ENCODE results near the gene CD226. TPM values are rescaled to one million over a fixed set of nuclear protein-coding genes. Genes with fewer than 3 reads are reported as not detected.
"Not testable (repeated sequence)": the region's sequence is repeated elsewhere in the genome, so short reads cannot be mapped to it uniquely, and the experiment has no call there.

The CD226 gene
- total RNA-seq, 2 experiments from 2014 or later = 83.3 to 95.4 TPM

DNA sequence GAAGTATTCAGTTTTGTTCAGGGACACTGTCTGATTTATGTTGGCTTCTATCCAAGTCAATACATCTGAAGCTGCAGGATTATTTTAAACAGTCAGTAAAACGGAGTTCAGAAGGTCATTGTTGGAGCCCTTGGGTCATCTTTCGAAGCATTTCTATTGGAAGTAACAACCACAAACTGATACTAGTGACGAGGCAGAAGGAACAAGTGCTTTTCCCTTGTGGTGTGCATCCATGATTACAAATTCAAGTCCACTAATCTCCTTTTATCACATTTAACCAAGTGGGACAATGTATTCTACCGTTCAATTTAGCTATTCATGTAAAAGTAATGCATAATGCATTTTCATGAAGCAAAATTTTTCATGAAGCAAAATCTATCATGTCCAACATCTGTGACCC, 76.9 kb downstream of the CD226 start:
- H3K36me3 Mint-ChIP-seq = peaks cover 60% of the 10 kb centered on the region
- H3K4me1 Mint-ChIP-seq = peaks cover 12% of the 10 kb centered on the region
- DNase-seq (no peak), ATAC-seq (no peak)
- H3K4me3 Mint-ChIP-seq = no peak overlapping the region
- H3K27ac Mint-ChIP-seq = no peak overlapping the region
- CTCF ChIA-PET = no interaction called here
- no peaks in the 10 kb centered on the region for H3K27me3 Mint-ChIP-seq
- H3K9me3 Mint-ChIP-seq (ENCODE audit: low read depth) = no peaks in the 10 kb centered on the region

DNA sequence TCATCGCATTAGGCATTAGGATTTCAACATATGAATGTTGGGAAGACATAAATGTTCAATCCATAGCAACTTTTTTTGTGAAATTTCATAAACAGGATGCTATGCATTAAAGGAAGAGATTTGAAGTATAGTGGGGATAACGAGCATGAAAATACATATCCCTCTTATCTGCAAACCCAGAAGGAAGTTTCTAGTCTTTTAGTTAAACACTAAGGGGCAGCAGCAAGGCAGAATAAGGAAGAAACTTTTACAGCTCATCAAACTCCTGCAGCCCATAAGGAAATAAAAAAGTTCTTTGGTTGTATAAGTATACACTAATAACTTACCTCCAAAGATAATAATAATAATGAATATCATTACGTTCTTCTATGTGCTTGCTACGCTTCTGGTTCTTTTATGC, 81.5 kb downstream of the CD226 start:
- H3K27me3 Mint-ChIP-seq = no peaks in the 10 kb centered on the region
- no peak for ATAC-seq
- CTCF ChIA-PET = no interaction called here
- H3K4me1 Mint-ChIP-seq = peaks cover 2% of the 10 kb centered on the region
- H3K27ac Mint-ChIP-seq = no peak overlapping the region
- DNase-seq = no peak
- no peak overlapping the region for H3K4me3 Mint-ChIP-seq
- H3K36me3 Mint-ChIP-seq = peaks cover 66% of the 10 kb centered on the region
- H3K9me3 Mint-ChIP-seq (ENCODE audit: low read depth) = peaks cover 3% of the 10 kb centered on the region

DNA sequence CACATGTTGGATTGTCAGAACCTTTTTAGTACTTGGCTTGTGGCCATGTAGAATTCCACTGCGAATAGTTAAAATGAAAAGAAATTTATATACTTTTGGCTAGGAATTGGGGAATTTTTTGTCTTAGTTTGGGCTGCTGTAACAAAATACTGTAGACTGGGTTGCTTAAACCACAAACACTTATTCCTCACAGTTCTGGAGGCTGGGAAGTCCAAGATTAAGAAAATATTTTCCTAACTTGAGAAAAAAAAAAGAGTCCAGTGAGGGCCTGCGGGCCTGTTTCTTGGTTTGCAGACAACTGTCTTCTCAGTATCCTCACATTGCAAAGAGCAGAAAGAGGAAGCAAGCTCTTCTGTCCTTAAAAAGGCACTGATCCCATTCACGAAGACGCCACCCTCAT, 81.9 kb downstream of the CD226 start:
- CTCF ChIA-PET = no interaction called here
- no peak for DNase-seq
- Mint-ChIP-seq H3K36me3 (peaks cover 62% of the 10 kb centered on the region), H3K4me1 (peaks cover 2% of the 10 kb centered on the region), H3K27me3 (no peaks in the 10 kb centered on the region), H3K27ac (no peak overlapping the region), H3K9me3 (ENCODE audit: low read depth) (peaks cover 3% of the 10 kb centered on the region), H3K4me3 (no peak overlapping the region)
- no peak for ATAC-seq

DNA sequence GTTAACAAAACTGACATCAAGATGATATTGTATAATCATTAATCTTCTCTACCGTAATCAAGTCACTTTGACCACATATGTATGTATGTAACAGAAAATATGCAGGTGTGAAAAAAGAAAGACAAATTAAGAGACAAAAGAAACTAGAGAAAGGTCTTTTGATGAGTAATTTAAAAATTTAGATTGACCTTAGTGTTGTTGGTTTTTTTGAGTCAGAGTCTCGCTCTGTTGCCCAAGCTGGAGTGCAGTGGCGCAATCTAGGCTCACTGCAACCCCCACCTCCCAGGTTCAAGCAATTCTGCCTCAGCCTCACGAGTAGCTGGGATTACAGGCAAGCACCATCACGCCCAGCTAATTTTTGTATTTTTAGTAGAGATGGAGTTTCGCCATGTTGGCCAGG, 82.9 kb downstream of the CD226 start:
- H3K27me3 Mint-ChIP-seq; H3K27ac Mint-ChIP-seq; H3K9me3 Mint-ChIP-seq (ENCODE audit: low read depth); DNase-seq; H3K4me1 Mint-ChIP-seq; CTCF ChIA-PET; ATAC-seq; H3K4me3 Mint-ChIP-seq: not testable (repeated sequence)
- H3K36me3 Mint-ChIP-seq = peaks cover 62% of the 10 kb centered on the region

DNA sequence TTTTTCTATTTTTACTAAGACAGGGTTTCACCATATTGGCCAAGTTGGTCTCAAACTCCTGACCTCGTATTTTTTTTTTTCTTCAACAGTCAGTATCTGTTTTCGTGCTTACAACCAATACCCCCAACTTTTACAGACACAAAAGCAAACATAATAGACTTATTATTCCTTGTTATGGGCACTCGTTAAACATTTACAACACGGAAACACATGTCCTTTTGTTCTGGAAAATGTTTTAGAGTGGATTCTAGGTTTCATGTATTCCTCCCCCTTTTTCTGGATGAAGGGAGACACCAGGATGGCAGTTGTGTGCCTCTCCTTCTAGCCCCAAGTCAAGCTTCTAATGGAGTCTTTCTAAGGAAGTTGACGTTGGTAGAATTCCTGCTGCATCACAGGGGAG, 88.8 kb downstream of the CD226 start:
- ATAC-seq (no peak), DNase-seq (no peak)
- Mint-ChIP-seq H3K36me3 (peaks cover 43% of the 10 kb centered on the region), H3K27ac (no peak overlapping the region), H3K27me3 (no peaks in the 10 kb centered on the region), H3K9me3 (ENCODE audit: low read depth) (no peaks in the 10 kb centered on the region), H3K4me1 (no peaks in the 10 kb centered on the region), H3K4me3 (no peak overlapping the region)
- CTCF ChIA-PET = no interaction called here

DNA sequence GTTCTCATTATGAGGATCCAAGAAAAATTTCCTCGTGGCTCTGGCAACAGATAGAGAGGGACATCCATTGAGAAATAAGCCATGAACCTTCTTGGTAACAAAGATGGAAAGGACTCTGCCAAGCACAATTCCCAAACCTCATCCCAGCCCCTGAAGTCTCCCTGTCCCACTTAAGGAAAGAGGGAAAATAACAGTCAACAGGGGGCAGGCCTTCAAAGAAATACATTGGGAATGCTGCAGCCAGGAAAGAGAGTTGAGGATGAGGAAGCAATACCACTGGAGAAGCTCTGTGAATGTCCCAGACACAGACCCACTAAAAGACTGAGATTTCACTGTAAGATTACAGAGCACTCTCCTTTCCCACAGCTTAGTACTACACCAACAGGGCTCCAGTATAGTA, 93.2 kb downstream of the CD226 start:
- DNase-seq (no peak), ATAC-seq (no peak)
- CTCF ChIA-PET = no interaction called here
- H3K9me3 Mint-ChIP-seq (ENCODE audit: low read depth) = no peaks in the 10 kb centered on the region
- no peaks in the 10 kb centered on the region for H3K4me1 Mint-ChIP-seq
- H3K27me3 Mint-ChIP-seq = no peaks in the 10 kb centered on the region
- peaks cover 36% of the 10 kb centered on the region for H3K36me3 Mint-ChIP-seq
- H3K4me3 Mint-ChIP-seq = no peak overlapping the region
- H3K27ac Mint-ChIP-seq = no peak overlapping the region

DNA sequence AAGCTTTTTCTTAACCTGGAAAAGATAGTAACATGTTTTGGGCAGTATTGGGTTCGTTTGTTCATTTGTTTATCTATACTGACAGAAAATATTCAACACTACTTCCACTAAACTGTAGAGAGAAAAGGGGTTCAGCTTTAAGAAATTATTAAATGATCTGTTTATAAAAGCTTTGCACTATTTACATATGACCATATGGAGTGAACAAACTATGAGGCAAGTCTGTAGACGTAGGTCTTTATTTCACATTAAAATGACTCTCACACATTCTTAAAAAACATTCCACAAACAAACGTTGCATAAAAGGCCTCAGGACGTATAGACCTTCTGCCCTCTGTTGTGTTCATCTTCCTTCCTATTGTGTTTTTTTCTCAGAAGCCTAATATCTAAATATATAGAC, 94.6 kb downstream of the CD226 start:
- no peak overlapping the region for H3K4me3 Mint-ChIP-seq
- H3K4me1 Mint-ChIP-seq = no peaks in the 10 kb centered on the region
- no peak overlapping the region for H3K27ac Mint-ChIP-seq
- DNase-seq (no peak), ATAC-seq (no peak)
- CTCF ChIA-PET = interaction anchor here (1.1 kb wide), 1 partner anchor 85 kb away, joined by 3 read pairs; no protein-coding TSS in a partner anchor
- no peaks in the 10 kb centered on the region for H3K27me3 Mint-ChIP-seq
- peaks cover 29% of the 10 kb centered on the region for H3K36me3 Mint-ChIP-seq
- no peaks in the 10 kb centered on the region for H3K9me3 Mint-ChIP-seq (ENCODE audit: low read depth)

DNA sequence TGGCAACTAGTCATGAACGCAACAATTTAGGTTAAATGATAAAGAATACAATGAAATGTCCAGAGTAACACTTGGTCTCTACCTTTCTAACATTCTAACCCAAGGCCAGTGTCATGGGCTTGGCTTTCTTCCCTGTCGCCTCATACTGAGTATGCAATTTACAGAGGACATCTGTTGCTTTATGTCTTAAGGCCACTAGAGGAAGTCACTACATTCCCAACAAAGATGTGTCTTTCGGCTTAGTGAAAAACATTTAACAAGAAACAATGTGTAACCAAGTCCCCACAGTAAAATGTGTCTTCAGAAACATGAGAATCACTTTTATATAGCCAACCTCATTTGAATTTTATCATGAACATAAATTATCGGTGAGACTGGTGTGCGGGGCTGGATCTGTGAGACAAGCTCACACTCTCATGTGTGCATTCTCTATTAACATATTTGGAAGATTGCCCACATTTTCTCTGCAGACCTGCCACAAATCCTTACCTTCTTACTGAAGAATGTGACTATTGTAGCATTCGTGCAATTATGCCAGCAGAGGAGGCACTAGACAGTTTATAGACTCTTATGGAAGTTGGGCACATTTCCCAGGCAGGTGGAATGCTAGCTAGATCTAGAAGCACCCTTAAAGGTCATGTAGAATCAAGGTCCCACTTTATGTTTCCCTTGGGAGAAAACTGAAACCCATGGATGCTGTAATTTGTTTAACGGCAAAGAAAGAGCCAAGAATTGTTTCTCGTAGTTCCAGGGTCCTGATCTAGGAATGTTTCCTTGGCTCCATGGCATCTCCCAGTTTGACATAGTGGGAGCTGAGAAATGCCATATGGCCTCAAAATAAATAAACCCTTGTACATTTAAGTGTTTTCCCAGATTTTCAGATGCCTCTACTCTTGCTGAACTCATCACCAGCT, 101.8 kb downstream of the CD226 start:
- Mint-ChIP-seq H3K27ac (no peak overlapping the region), H3K4me1 (no peaks in the 10 kb centered on the region), H3K4me3 (no peak overlapping the region), H3K9me3 (ENCODE audit: low read depth) (no peaks in the 10 kb centered on the region), H3K36me3 (no peaks in the 10 kb centered on the region), H3K27me3 (no peaks in the 10 kb centered on the region)
- no peak for DNase-seq
- CTCF ChIA-PET = interaction anchor here (0.9 kb wide), 2 partner anchors 53 to 238 kb away, joined by 3 read pairs; no protein-coding TSS in a partner anchor
- no peak for ATAC-seq

DNA sequence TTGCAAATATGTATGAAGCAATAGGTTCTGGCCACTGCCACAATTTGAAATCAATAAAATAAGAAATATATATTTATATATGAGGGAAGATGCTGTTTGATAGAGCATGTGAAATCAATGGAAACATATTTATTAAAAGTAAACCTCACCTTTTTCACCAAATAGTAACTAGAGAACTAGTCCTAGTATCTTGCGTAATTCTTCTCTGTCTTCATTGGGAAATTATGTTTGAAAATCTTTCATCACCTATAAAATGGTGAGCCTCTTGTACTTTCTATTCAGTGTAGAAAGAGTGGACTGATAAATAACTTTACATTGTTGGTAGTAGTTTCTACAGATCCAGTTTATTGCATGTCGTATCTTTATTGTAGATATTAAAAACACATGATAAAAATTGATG, 103.0 kb downstream of the CD226 start:
- DNase-seq (no peak), ATAC-seq (no peak)
- H3K36me3 Mint-ChIP-seq = no peaks in the 10 kb centered on the region
- no peak overlapping the region for H3K4me3 Mint-ChIP-seq
- CTCF ChIA-PET = no interaction called here
- no peaks in the 10 kb centered on the region for H3K4me1 Mint-ChIP-seq
- H3K27me3 Mint-ChIP-seq = no peaks in the 10 kb centered on the region
- H3K27ac Mint-ChIP-seq = no peak overlapping the region
- H3K9me3 Mint-ChIP-seq (ENCODE audit: low read depth) = no peaks in the 10 kb centered on the region

DNA sequence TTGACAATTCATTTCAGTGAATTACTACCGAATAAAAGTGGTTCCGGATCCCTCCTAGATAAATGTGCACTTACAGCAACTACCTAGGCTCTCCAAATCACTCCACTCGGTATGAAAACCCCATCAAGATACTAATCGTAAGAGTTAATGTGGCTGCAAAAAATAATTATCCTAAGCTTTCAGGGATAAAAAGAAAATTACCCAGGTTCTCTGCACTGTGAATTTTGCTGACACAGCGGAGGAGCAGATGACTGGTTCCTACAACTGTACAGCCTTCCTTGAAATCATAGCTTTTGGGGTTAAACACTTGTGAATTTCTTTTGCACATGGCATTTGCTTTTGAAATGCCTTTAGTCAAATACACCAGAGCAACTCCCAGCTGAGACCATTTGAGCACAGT, 104.7 kb downstream of the CD226 start:
- Mint-ChIP-seq H3K27ac (no peak overlapping the region), H3K4me1 (no peaks in the 10 kb centered on the region), H3K4me3 (no peak overlapping the region), H3K36me3 (no peaks in the 10 kb centered on the region), H3K27me3 (no peaks in the 10 kb centered on the region), H3K9me3 (ENCODE audit: low read depth) (no peaks in the 10 kb centered on the region)
- CTCF ChIA-PET = interaction anchor here (0.8 to 0.9 kb wide), 2 partner anchors 65 to 103 kb away, joined by 3 read pairs; no protein-coding TSS in a partner anchor
- ATAC-seq (no peak), DNase-seq (no peak)

DNA sequence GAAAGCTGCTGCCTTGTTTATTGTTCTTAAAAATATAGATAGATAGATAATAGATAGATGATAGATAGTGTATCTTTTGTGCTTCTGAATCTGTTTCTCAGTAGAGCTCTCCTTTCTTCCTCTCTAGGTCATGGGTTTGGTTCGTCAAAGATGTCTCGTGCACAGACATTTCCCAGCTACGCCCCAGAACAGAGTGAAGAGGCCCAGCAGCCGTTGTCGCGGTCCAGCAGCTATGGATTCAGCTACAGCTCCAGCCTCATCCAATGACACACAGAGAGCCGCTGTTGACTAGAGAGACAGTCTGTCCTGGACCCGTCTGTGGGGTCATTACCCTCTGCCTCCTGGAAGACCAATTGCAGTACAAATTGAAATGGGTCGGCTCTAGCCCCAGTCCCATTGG, 106.6 kb downstream of the CD226 start:
- Mint-ChIP-seq H3K4me3 (no peak overlapping the region), H3K27ac (no peak overlapping the region), H3K9me3 (ENCODE audit: low read depth) (no peaks in the 10 kb centered on the region), H3K27me3 (no peaks in the 10 kb centered on the region), H3K36me3 (peaks cover 3% of the 10 kb centered on the region), H3K4me1 (no peaks in the 10 kb centered on the region)
- no peak for DNase-seq
- no peak for ATAC-seq
- CTCF ChIA-PET = interaction anchor here (0.9 kb wide), 1 partner anchor 45 kb away, joined by 3 read pairs; no protein-coding TSS in a partner anchor

DNA sequence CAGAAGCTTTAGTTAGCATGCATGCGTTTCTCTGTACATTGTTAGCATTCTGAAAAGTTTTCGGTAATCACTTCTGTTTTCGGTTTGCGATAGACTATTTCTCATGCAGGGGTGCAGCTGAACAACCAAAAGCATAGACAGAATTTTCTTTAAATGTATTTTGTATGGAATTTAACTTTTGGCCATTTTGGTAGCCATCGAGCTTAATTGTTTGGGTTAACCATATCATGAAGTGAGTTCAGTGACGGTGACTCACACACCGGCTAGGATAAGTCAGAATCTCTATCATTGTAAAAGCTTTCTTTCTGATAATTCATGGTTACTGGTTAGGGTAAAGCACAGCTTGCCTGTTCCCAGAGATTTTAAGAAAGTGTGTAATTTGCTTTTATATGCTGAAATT, 107.2 kb downstream of the CD226 start:
- CTCF ChIA-PET = no interaction called here
- Mint-ChIP-seq H3K36me3 (peaks cover 6% of the 10 kb centered on the region), H3K27me3 (no peaks in the 10 kb centered on the region), H3K4me1 (no peaks in the 10 kb centered on the region), H3K9me3 (ENCODE audit: low read depth) (no peaks in the 10 kb centered on the region), H3K4me3 (no peak overlapping the region), H3K27ac (no peak overlapping the region)
- DNase-seq (no peak), ATAC-seq (no peak)

DNA sequence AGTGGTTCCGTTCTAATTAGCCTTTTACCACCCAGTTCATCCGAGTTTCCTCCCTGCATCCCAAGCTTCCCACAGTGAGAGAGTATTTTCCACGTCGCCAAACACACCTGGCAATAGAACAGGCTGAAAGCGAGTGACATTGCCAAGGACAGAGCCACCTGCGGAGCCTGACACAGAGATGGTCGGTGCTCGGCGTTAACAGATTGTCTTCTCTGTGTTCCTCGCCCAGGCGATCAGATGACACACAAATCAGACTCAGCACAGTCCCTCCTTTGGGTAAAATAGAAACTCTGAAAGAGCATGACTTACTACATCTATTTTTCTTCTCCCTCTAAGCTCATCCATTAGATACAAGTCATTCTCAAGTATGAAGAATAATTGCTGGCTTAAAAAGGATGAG, 107.7 kb downstream of the CD226 start:
- Mint-ChIP-seq H3K4me1 (no peaks in the 10 kb centered on the region), H3K9me3 (ENCODE audit: low read depth) (no peaks in the 10 kb centered on the region), H3K4me3 (no peak overlapping the region), H3K27me3 (no peaks in the 10 kb centered on the region), H3K36me3 (peaks cover 7% of the 10 kb centered on the region), H3K27ac (no peak overlapping the region)
- no peak for DNase-seq
- ATAC-seq = no peak
- CTCF ChIA-PET = no interaction called here

DNA sequence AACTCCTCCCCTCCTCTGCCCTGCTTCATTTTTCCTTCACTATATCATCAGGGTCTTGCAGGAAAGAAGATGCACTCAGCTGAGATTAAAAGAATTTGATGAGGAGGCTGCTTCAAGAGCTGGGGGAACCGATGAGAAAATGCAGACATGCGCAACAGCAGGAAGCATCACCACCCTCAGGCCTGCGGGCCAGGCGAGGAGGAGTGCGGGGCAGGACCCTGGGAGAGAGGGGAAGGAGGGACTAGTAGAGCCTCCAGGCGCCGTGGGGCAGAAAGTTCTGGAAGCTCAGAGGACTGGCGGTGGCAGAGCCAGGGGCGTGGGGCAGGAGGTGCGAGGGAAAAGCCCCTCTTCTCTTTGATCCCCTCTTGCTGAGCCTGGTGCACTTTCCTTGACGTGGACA, 108.2 kb downstream of the CD226 start:
- no peaks in the 10 kb centered on the region for H3K4me1 Mint-ChIP-seq
- no peak for ATAC-seq
- H3K9me3 Mint-ChIP-seq (ENCODE audit: low read depth) = no peaks in the 10 kb centered on the region
- no peak for DNase-seq
- H3K27me3 Mint-ChIP-seq = no peaks in the 10 kb centered on the region
- peaks cover 10% of the 10 kb centered on the region for H3K36me3 Mint-ChIP-seq
- no peak overlapping the region for H3K27ac Mint-ChIP-seq
- CTCF ChIA-PET = no interaction called here
- no peak overlapping the region for H3K4me3 Mint-ChIP-seq
